Natural killer cell (primary cell): Measurements from ENCODE around the gene VPS26C. TPM values are rescaled to one million over a fixed set of nuclear protein-coding genes. Genes with fewer than 3 reads are reported as not detected.

ENCODE experiments used
- ATAC-seq, 3 donors: fragments of 150-1000 bp in 2 of 3; fragments of 200-7000 bp in 1 of 3; cut with Tn5 transposase; 1 replicate in 1 of 3; 2 replicates in 2 of 3; pipeline ENCODE4 v1.10.0; 2021; ENCODE audit warnings: mild to moderate bottlenecking in 2 of 3, moderate library complexity in 2 of 3
- DNase-seq, 2 donors: peaks; one replicate each; pipeline versions ENCODE4 v3.0.0 to v3.0.0-alpha.2; 2013 to 2021; ENCODE audit warnings: mixed read lengths in 1 of 2
- H3K27ac ChIP-seq: one replicate; pipeline ENCODE4 v1.5.1; 2013; ENCODE audit warnings: mild to moderate bottlenecking, low read length
- H3K27me3 ChIP-seq: one replicate; pipeline ENCODE4 v1.6.1; 2013; ENCODE audit warnings: low read length; ENCODE audit not compliant: control insufficient read depth, insufficient read depth
- H3K36me3 ChIP-seq: one replicate; pipeline ENCODE4 v1.6.1; 2013; ENCODE audit warnings: low read length; ENCODE audit not compliant: control insufficient read depth, insufficient read depth
- H3K4me1 ChIP-seq: one replicate; pipeline ENCODE4 v1.6.1; 2013; ENCODE audit warnings: low read length; ENCODE audit not compliant: control insufficient read depth, insufficient read depth
- H3K4me3 ChIP-seq: one replicate; pipeline ENCODE4 v1.5.1; 2013; ENCODE audit warnings: low read length
- H3K9me3 ChIP-seq: one replicate; pipeline ENCODE4 v1.6.1; 2013; ENCODE audit warnings: low read length; ENCODE audit not compliant: control insufficient read depth, insufficient read depth
- H3K27ac Mint-ChIP-seq, 2 donors: one replicate each; pipeline ENCODE4 v1.8.0; 2022; ENCODE audit warnings: mild to moderate bottlenecking in 2 of 2, mixed read lengths in 2 of 2, moderate library complexity in 1 of 2
- H3K27me3 Mint-ChIP-seq, 2 donors: one replicate each; pipeline ENCODE4 v1.8.0; 2022; ENCODE audit warnings: low read depth in 2 of 2, mixed read lengths in 2 of 2
- H3K36me3 Mint-ChIP-seq: one replicate; pipeline ENCODE4 v1.8.0; 2022; ENCODE audit warnings: mixed read lengths
- H3K4me1 Mint-ChIP-seq, 2 donors: one replicate each; pipeline ENCODE4 v1.8.0; 2022; ENCODE audit warnings: mixed read lengths in 2 of 2
- H3K4me3 Mint-ChIP-seq: one replicate; pipeline ENCODE4 v1.8.0; 2022; ENCODE audit warnings: mild to moderate bottlenecking, moderate library complexity, mixed read lengths
- H3K9me3 Mint-ChIP-seq, 2 donors: one replicate each; pipeline ENCODE4 v1.8.0; 2022; ENCODE audit warnings: mixed read lengths in 2 of 2
- WGBS: methylation state at CpG from one replicate; pipeline ENCODE4 v1.1.7; 2013; ENCODE audit warnings: missing lambda C conversion rate; ENCODE audit not compliant: insufficient coverage; 5-methylcytosine and 5-hydroxymethylcytosine counted together
- intact Hi-C: fragments of 100-400 bp; cut with micrococcal nuclease; formaldehyde crosslinking; loops from one replicate; pipeline ENCODE4 v1.14.2; 2022
- total RNA-seq, 4 donors: library from RNA; stranded (reverse); fragments of 120-200 nt in 1 of 4; gene quantifications; one replicate each; pipeline versions ENCODE4 v1.2.3 to v1.2.4, GENCODE V29; 2013 to 2022
- TF ChIP-seq, protein P1 (sequence below): fragments of 200-600 bp; IDR thresholded peaks from one replicate; pipeline ENCODE4 v1.8.0; 2022; ENCODE audit warnings: antibody characterized with exemption

Gene VPS26C
- total RNA-seq, 3 donors from 2014 or later (not counting 1 experiment from before 2014, with no cell fraction given), result 71.1 to 84.7 (median 72.2) TPM

- peaks cover 42 to 43% of the 10 kb centered on the region in 2 donors for H3K4me1 Mint-ChIP-seq
- Histone ChIP-seq H3K9me3 (no peaks in the 10 kb centered on the region), H3K36me3 (peaks cover 8% of the 10 kb centered on the region), H3K4me3 (no peak overlapping the region), H3K4me1 (peaks cover 27% of the 10 kb centered on the region), H3K27me3 (no peaks in the 10 kb centered on the region), H3K27ac (no peak overlapping the region)
- no peaks in the 10 kb centered on the region for H3K9me3 Mint-ChIP-seq
- WGBS, result 98% methylated on average over 5 of the region's 5 CpGs
- H3K27ac Mint-ChIP-seq, result peak overlapping the region; percentile 42 to 98
- H3K36me3 Mint-ChIP-seq, result no peaks in the 10 kb centered on the region
- no peak for DNase-seq
- H3K27me3 Mint-ChIP-seq, result no peaks in the 10 kb centered on the region
- intact Hi-C loops, result no loop called here
- ATAC-seq, result no peak
- TF ChIP-seq, protein P1, sequence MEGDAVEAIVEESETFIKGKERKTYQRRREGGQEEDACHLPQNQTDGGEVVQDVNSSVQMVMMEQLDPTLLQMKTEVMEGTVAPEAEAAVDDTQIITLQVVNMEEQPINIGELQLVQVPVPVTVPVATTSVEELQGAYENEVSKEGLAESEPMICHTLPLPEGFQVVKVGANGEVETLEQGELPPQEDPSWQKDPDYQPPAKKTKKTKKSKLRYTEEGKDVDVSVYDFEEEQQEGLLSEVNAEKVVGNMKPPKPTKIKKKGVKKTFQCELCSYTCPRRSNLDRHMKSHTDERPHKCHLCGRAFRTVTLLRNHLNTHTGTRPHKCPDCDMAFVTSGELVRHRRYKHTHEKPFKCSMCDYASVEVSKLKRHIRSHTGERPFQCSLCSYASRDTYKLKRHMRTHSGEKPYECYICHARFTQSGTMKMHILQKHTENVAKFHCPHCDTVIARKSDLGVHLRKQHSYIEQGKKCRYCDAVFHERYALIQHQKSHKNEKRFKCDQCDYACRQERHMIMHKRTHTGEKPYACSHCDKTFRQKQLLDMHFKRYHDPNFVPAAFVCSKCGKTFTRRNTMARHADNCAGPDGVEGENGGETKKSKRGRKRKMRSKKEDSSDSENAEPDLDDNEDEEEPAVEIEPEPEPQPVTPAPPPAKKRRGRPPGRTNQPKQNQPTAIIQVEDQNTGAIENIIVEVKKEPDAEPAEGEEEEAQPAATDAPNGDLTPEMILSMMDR, result no peak
- peak overlapping the region; percentile 93 for H3K4me3 Mint-ChIP-seq
Measured at GRCh38 chr21:37259426-37259825, 7.7 kb downstream of the VPS26C start.

DNA sequence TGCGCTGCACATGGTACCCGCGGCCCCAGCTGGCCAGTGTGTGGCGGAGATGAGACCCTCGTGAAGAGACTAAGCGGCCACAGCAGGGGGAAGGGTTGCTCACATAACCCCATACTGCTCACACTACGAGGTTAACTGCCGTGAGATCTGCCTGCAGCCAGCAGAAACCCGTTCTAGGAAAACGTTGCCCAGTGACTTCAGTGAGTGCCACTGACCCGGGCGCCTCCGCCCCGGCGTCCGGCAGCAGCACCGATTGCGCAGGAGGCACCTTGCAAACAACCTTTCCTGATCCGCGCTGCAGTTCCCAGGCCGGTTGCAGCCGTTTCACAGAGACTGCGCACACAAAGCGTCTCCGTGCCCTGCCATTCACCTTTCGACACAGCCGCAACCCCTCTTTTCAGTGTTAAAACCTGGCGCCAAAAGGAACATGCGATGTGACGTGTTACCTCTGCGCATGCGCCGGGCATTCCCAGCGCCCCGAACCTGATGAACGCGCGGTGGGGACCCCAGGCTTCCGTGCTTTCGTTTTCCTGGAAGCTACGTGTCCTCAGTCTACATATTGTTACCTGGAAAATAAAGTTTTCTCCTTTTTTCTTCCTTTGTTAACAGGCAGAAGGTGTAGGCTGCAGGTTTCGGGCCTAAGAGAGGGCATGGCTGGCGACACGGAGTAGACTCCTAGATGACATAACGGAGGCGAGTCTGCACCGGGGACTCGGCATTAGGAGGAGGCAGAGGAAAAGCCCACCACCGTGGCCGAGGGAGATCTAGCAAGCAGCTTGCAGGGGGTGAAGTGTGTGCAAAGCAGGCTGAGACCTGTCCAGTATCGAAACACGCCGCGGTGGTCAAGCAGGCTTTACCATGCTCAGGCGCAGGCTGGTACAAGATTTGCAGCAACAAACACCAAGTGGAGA, 8.9 kb downstream of the VPS26C start:
- intact Hi-C loops, result loop anchor here (1.0 to 2.0 kb wide), 2 partner anchors 9 to 33 kb away; partner anchors contain the start of gene VPS26C
- Mint-ChIP-seq H3K27ac (peak overlapping the region; percentile 91 to 98), H3K27me3 (no peaks in the 10 kb centered on the region), H3K9me3 (no peaks in the 10 kb centered on the region), H3K36me3 (no peaks in the 10 kb centered on the region), H3K4me1 (peaks cover 38 to 39% of the 10 kb centered on the region in 2 donors), H3K4me3 (peak overlapping the region; percentile 93)
- WGBS, result 5% methylated on average over 55 of the region's 55 CpGs
- Histone ChIP-seq H3K27ac (peak overlapping the region; percentile 86), H3K9me3 (no peaks in the 10 kb centered on the region), H3K4me3 (peak overlapping the region; percentile 76), H3K4me1 (peaks cover 21% of the 10 kb centered on the region), H3K36me3 (peaks cover 8% of the 10 kb centered on the region), H3K27me3 (no peaks in the 10 kb centered on the region)
- TF ChIP-seq, protein P1, result no peak
- peak; percentile 76 to 94 for DNase-seq
- peak; percentile 66 to 80 (median 73) for ATAC-seq

- peak overlapping the region; percentile 93 for H3K4me3 Mint-ChIP-seq
- Histone ChIP-seq H3K4me1 (peaks cover 21% of the 10 kb centered on the region), H3K9me3 (no peaks in the 10 kb centered on the region), H3K27me3 (no peaks in the 10 kb centered on the region), H3K36me3 (peaks cover 8% of the 10 kb centered on the region), H3K27ac (peak overlapping the region; percentile 86), H3K4me3 (peak overlapping the region; percentile 76)
- TF ChIP-seq, protein P1, result no peak
- H3K36me3 Mint-ChIP-seq, result no peaks in the 10 kb centered on the region
- peaks cover 35 to 44% of the 10 kb centered on the region in 2 donors for H3K4me1 Mint-ChIP-seq
- H3K27me3 Mint-ChIP-seq, result no peaks in the 10 kb centered on the region
- DNase-seq (peak; percentile 50 to 63), ATAC-seq (peak; percentile 74 to 88 (median 77))
- intact Hi-C loops, result loop anchor here (2.0 kb wide), 1 partner anchor 33 kb away; no protein-coding TSS in a partner anchor
- H3K9me3 Mint-ChIP-seq, result no peaks in the 10 kb centered on the region
- WGBS, result 3% methylated on average over 22 of the region's 22 CpGs
- peak overlapping the region; percentile 91 to 98 for H3K27ac Mint-ChIP-seq
Measured at GRCh38 chr21:37257511-37257966, 9.6 kb downstream of the VPS26C start.
